Left renal pelvis (tissue), 4 donors: ENCODE measurements around the gene ZNF653. TPM values are rescaled to one million over a fixed set of nuclear protein-coding genes. Genes with fewer than 3 reads are reported as not detected.

Source experiments
- DNase-seq, 4 donors: peaks; one replicate each; pipeline ENCODE4 v3.0.0-alpha.2; 2013; ENCODE audit warnings: low read depth in 4 of 4, low spot score in 3 of 4
- polyA plus RNA-seq, 4 donors: library from polyadenylated mRNA; unstranded; fragments of 120-200 nt; gene quantifications; one replicate each; pipeline ENCODE4 v1.2.1, GENCODE V29; 2013; ENCODE audit not compliant: insufficient read length in 4 of 4

Gene ZNF653
- polyA plus RNA-seq: 10 to 100 TPM in 1 of 4 donors, 1 to 10 TPM in 3; 6.9 to 12.5 (median 8.3) TPM

- DNase-seq: peak; percentile 93 to 95 (median 94)
These were observed at the start of gene ZNF653 for GRCh38 chr19:11505504-11506100. Gene ZNF653 (minus strand): TSS chr19:11505839. CDS start chr19:11505786, 53 bp downstream.

GRCh38 chr19:11555246-11555645 is 49.6 kb upstream of the ZNF653 start:
- DNase-seq: no peak

DNA sequence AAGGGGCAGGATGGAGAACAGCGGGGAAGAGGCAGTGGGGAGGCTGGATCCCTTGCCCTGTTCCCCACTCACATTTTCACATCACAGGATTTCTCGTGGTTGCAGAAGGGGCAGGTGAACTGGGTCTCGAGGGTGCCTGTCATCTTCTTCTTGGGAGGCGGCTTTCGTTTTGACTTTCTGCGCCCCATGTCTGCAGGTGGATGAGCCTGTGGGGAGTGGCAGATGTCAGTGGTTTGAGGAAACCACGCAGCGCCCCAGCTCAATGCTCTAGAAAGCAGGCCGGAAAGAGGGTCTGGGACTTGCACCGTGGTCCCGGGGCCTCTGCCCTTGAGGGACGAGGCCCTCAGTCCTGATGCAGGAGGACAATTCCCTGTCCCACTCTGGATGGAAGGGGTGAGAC is 48.5 kb upstream of the ZNF653 start:
- no peak for DNase-seq

DNA sequence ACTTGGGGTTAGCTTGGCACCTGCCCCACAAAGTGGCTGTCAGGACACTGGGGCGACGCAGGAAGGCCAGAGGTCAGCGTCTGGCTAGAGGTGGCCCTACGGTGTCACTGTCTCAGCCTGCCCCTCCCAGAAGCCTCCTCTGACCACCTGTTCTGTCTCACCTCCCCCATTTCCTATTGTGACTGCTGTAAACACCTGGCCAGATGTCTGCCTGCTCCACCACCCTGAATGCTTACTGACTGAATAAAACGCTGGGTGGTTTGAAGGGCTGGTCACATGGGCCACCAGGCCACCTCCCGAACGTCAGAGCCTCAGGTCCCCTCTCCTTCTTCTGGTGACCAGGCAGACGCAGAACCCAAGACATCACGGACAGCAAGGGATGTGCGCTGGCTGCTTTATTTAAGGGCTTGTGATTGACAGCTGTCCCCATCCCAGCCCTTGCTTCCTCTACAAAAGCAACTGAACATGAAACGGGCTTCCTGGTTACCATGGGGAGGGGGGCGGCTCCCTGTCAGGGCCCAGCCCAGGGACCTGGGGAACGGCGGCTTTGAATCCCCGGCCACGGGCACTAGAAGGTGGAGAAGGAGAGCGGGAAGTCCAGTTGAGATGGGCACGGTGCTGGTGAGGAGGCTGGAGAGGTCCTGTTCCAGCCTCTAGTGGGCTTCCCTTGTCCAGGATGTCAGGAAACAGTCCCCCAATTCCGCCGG is 47.2 kb upstream of the ZNF653 start:
- DNase-seq: no peak

DNA sequence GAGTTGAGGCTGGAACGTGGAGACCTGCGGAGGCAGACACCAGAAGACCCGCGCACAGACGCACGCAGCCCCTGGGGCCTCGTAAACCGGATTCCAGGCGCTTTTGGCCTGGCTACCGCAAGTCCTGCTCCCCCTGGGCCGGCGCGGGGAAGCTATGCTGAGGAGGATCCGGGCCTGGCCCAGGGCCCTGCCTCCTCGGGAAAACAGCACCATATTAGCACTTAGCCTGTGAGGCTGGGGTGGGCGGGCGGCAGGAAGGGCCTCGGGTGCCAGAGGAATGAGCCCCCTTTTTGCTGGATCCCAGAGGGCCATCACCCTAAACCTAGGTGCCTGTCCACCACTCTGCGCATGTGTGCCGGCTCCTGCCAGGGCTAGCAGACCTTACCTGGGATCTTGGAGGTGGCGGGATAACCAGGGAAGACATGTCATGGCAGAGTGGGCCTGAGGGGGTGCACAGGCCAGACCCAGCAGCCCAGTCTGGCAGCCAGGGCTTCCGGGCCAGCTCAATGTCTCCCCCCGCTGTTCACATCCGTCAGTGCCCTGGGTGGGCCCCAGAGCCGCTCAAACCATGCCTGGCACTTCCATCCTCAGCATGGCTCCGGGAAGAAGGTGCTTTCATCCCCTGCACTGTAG is 46.1 kb upstream of the ZNF653 start:
- DNase-seq: no peak

DNA sequence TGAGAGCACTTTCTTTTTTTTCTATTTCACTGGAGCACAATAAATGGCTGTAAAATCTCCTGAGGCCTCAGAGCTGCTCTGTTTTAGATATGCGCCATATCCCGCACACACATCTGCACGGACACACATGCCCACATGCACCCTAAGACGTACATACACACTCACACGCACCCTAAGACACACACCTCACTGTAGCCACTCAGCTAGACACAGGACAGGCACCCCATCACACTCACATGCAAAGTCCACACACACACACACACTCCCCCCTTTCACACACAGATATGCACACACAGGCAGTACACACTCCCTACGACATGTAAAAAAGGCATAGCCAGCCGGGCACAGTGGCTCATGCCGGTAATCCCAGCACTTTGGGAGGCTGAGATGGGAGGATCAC is 44.6 kb upstream of the ZNF653 start:
- no peak for DNase-seq

- no peak for DNase-seq
These were observed 43.8 kb upstream of the ZNF653 start for GRCh38 chr19:11549386-11549953.

GRCh38 chr19:11547929-11548700 is 42.5 kb upstream of the ZNF653 start:
- no peak for DNase-seq

- DNase-seq: no peak
These were observed 35.6 kb upstream of the ZNF653 start for GRCh38 chr19:11541238-11541637.

DNA sequence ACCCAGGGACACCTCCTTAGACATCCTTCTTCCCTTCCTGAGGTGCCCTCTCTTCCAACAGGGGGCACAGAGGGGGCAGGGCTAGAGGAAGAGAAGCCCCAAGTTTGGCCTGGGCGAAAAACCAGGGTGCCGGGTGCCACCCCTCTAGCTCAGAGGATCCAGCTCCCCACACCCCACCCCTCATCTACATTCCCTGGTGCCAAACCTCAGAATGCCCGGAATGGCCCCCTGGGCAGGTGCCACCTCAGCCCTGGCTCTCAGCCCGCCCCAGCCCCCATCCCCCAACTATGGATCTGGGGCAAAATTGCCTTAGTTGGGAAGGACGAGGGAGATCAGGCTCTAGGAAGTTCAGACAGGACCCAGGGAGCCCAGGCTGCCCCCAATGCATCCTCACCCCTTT is 35.0 kb upstream of the ZNF653 start:
- DNase-seq: no peak

GRCh38 chr19:11539495-11540365 is 34.1 kb upstream of the ZNF653 start:
- no peak for DNase-seq

DNA sequence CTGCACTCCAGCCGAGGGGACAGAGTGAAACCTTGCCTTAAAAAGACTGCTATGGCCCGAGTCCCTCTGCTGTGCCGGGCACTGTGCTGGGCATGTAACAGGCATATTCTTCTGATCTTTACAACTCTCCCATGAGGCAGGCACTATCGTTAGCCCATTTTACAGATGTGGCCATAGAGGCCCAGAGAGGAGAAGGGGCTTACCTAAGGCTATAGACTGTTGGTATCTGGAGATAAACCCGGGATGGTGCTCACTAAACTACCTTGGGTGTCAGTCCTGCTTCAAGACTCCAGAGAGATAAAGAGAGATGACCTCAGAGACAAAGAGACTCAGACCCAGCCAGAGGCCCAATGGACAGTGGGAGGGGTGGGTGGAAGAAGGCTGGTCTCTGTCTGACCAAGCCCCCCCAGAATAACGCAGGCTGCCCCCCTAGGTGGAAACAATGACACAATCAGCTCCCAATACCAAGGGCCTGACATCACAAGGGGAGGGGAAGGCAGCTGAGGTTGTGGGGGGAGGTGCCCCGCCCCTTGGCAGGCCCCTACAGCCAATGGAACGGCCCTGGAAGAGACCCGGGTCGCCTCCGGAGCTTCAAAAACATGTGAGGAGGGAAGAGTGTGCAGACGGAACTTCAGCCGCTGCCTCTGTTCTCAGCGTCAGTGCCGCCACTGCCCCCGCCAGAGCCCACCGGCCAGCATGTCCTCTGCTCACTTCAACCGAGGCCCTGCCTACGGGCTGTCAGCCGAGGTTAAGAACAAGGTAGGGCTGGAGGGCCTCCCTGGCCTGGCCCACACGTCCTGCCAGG is 32.8 kb upstream of the ZNF653 start, which contains the start of gene CNN1:
Gene CNN1, plus strand, starts transcription at position 620 of the 805 bp plus-strand sequence. Its CDS starts 77 bp downstream, at position 697.
- DNase-seq: no peak

- peak in 3 of 4 donors; percentile 66 to 71 (median 70) for DNase-seq
These were observed 30.4 kb upstream of the ZNF653 start for GRCh38 chr19:11535792-11536595.

GRCh38 chr19:11534948-11535347 is 29.3 kb upstream of the ZNF653 start:
- no peak for DNase-seq

- DNase-seq: no peak
These were observed 28.9 kb upstream of the ZNF653 start for GRCh38 chr19:11534538-11534937.

- no peak for DNase-seq
These were observed 24.8 kb upstream of the ZNF653 start for GRCh38 chr19:11530432-11530831.

GRCh38 chr19:11528551-11529341 is 23.1 kb upstream of the ZNF653 start, which contains the start of gene ECSIT:
Gene ECSIT (minus strand): TSS chr19:11529134. CDS start chr19:11519170, 9,964 bp downstream.
- DNase-seq: peak in 3 of 4 donors; percentile 90 to 97 (median 96)
